GM18868 (cell line): ENCODE measurements around the gene WASHC1.
"Not testable (repeated sequence)": the region's sequence is repeated elsewhere in the genome, so short reads cannot be mapped to it uniquely, and the experiment has no call there.

Experiments used
- ATAC-seq: cut with Tn5 transposase; IDR thresholded peaks from one replicate; pipeline ENCODE4 v1.9.1; 2021; ENCODE audit warnings: mild to moderate bottlenecking, moderate library complexity; ENCODE audit not compliant: unreplicated experiment

The WASHC1 gene

GRCh38 chr9:14129-14809, 15.0 kb downstream of the WASHC1 start:
- ATAC-seq = not testable (repeated sequence)

GRCh38 chr9:11206-11605, 18.1 kb downstream of the WASHC1 start:
- ATAC-seq = not testable (repeated sequence)

GRCh38 chr9:10653-11053, 18.6 kb downstream of the WASHC1 start:
- not testable (repeated sequence) for ATAC-seq

GRCh38 chr9:10207-10606, 19.0 kb downstream of the WASHC1 start:
- ATAC-seq = not testable (repeated sequence)
